ENCODE results near the gene CMPK2. TPM values are rescaled to one million over a fixed set of nuclear protein-coding genes. Genes with fewer than 3 reads are reported as not detected.

CMPK2 gene
- total and polyA plus RNA-seq, 9 of the 15 experiments (the other 6 are each of a cell fraction or from before 2014, with no cell fraction given): 2.6 to 10.5 (median 5.0) TPM

DNA sequence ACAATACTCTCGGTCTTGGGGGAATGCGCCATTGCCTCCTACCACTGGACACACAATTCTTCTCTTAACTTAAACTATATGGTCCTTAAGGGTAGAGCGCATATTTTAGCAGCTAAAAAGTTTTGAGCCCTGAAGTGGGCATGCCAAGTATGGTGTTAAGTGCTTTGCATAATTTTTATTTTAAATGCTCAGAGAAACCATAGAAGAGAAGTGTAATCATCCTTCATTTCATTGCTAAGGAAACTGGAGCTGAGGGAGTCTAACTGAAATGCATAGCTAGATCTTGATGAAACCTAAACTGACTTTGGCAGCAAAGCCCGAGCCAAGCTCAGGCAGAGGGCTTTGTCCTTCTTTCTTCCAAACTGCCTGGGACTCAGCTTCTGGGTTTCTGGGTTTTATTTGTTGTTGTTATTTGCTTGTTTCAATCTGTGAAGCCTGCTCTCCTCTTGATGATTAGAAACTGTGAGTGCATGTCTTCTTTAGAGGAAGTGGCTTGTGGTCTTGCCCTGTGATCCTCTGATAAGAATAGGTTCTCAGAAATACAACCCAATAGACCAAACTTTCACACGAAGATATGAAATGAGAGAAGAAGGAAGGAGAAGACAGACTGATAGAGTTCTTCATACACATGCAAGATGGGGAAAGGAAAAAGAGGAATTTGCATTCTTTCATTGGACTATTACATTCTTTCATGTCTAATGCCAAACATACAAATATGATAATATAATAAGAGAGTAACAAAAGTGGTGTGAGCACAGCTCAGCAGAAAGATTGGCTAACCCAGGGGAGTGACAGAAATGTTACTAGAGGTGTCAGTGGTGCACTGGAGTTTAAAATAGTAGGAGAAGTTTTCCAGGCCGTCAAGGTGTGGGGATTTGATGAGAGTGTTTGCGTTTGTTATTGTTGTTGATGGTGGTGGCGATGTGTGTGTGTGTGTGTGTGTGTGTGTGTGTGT lies 44.0 kb upstream of the CMPK2 start (continued):
- TF ChIP-seq, protein P1, sequence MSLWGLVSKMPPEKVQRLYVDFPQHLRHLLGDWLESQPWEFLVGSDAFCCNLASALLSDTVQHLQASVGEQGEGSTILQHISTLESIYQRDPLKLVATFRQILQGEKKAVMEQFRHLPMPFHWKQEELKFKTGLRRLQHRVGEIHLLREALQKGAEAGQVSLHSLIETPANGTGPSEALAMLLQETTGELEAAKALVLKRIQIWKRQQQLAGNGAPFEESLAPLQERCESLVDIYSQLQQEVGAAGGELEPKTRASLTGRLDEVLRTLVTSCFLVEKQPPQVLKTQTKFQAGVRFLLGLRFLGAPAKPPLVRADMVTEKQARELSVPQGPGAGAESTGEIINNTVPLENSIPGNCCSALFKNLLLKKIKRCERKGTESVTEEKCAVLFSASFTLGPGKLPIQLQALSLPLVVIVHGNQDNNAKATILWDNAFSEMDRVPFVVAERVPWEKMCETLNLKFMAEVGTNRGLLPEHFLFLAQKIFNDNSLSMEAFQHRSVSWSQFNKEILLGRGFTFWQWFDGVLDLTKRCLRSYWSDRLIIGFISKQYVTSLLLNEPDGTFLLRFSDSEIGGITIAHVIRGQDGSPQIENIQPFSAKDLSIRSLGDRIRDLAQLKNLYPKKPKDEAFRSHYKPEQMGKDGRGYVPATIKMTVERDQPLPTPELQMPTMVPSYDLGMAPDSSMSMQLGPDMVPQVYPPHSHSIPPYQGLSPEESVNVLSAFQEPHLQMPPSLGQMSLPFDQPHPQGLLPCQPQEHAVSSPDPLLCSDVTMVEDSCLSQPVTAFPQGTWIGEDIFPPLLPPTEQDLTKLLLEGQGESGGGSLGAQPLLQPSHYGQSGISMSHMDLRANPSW (CRISPR knock-in tag; IDR thresholded peaks at IDR 0.05): no peak
- TF ChIP-seq, protein P2, sequence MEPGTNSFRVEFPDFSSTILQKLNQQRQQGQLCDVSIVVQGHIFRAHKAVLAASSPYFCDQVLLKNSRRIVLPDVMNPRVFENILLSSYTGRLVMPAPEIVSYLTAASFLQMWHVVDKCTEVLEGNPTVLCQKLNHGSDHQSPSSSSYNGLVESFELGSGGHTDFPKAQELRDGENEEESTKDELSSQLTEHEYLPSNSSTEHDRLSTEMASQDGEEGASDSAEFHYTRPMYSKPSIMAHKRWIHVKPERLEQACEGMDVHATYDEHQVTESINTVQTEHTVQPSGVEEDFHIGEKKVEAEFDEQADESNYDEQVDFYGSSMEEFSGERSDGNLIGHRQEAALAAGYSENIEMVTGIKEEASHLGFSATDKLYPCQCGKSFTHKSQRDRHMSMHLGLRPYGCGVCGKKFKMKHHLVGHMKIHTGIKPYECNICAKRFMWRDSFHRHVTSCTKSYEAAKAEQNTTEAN (CRISPR knock-in tag; IDR thresholded peaks at IDR 0.05): no peak
- TF ChIP-seq PPARD (CRISPR knock-in tag; IDR thresholded peaks at IDR 0.05) (no peak), ZNF668 (CRISPR knock-in tag; IDR thresholded peaks at IDR 0.05) (no peak), ZNF239 (CRISPR knock-in tag; IDR thresholded peaks at IDR 0.05) (no peak), KDM1A (IDR thresholded peaks at IDR 0.05) (peak; percentile 97 to 98), ETV6 (IDR thresholded peaks at IDR 0.05; ENCODE audit: borderline replicate concordance in 1 of 2, low read depth in 2 of 2, low read length in 1 of 2) (peak in 1 of 2 experiments; percentile 88; a peak in 1 of 4 replicates), ETV6 (CRISPR knock-in tag; IDR thresholded peaks at IDR 0.05; ENCODE audit: borderline replicate concordance) (no peak), ZNF76 (CRISPR knock-in tag; IDR thresholded peaks at IDR 0.05; ENCODE audit: borderline replicate concordance) (no peak), ZNF124 (CRISPR knock-in tag; IDR thresholded peaks at IDR 0.05) (no peak), DNMT1 (IDR thresholded peaks at IDR 0.05) (no peak), ZBTB8A (IDR thresholded peaks at IDR 0.05; ENCODE audit: partially characterized antibody) (no peak), JUN (IDR thresholded peaks at IDR 0.05; ENCODE audit: borderline replicate concordance, low read depth, low read length) (no peak), JUN (CRISPR knock-in tag; IDR thresholded peaks at IDR 0.05; ENCODE audit: borderline replicate concordance) (no peak), LEF1 (IDR thresholded peaks at IDR 0.05) (peak; percentile 89; the same call in 1 of the 2 replicates), ETV1 (tag; conservative IDR thresholded peaks at IDR 0.05; ENCODE audit: low read depth) (peak; percentile 82), MTA3 (IDR thresholded peaks at IDR 0.05; ENCODE audit: borderline replicate concordance) (peak; percentile 18; the same call in 1 of the 2 replicates)
- TF ChIP-seq, protein P3, sequence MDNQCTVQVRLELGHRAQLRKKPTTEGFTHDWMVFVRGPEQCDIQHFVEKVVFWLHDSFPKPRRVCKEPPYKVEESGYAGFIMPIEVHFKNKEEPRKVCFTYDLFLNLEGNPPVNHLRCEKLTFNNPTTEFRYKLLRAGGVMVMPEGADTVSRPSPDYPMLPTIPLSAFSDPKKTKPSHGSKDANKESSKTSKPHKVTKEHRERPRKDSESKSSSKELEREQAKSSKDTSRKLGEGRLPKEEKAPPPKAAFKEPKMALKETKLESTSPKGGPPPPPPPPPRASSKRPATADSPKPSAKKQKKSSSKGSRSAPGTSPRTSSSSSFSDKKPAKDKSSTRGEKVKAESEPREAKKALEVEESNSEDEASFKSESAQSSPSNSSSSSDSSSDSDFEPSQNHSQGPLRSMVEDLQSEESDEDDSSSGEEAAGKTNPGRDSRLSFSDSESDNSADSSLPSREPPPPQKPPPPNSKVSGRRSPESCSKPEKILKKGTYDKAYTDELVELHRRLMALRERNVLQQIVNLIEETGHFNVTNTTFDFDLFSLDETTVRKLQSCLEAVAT (IDR thresholded peaks at IDR 0.05): peak; percentile 54 to 97; a peak in 3 of 4 replicates
- TF ChIP-seq, protein P4, sequence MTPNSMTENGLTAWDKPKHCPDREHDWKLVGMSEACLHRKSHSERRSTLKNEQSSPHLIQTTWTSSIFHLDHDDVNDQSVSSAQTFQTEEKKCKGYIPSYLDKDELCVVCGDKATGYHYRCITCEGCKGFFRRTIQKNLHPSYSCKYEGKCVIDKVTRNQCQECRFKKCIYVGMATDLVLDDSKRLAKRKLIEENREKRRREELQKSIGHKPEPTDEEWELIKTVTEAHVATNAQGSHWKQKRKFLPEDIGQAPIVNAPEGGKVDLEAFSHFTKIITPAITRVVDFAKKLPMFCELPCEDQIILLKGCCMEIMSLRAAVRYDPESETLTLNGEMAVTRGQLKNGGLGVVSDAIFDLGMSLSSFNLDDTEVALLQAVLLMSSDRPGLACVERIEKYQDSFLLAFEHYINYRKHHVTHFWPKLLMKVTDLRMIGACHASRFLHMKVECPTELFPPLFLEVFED (CRISPR knock-in tag; conservative IDR thresholded peaks at IDR 0.05): no peak; the same call in 1 of the 2 replicates
- TF ChIP-seq, protein P5, sequence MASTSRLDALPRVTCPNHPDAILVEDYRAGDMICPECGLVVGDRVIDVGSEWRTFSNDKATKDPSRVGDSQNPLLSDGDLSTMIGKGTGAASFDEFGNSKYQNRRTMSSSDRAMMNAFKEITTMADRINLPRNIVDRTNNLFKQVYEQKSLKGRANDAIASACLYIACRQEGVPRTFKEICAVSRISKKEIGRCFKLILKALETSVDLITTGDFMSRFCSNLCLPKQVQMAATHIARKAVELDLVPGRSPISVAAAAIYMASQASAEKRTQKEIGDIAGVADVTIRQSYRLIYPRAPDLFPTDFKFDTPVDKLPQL (IDR thresholded peaks at IDR 0.05; ENCODE audit: extremely low read depth, insufficient read length): no peak

Measured in K562 (cell line).